ENCODE data around the gene GRID2.

The GRID2 gene

GRCh38 chr4:93179044-93179443 lies 875.3 kb downstream of the GRID2 start:
- Histone ChIP-seq H3K27me3 (ENCODE audit: control insufficient read depth, insufficient read depth, low read length) (no peaks in the 10 kb centered on the region), H3K9me3 (ENCODE audit: control insufficient read depth, insufficient read depth, low read depth, low read length) (no peaks in the 10 kb centered on the region), H3K4me3 (ENCODE audit: low read depth, low read length) (no peak overlapping the region), H3K9ac (ENCODE audit: low read length) (no peak overlapping the region), H3K4me1 (ENCODE audit: control insufficient read depth, insufficient read depth, low read length) (no peaks in the 10 kb centered on the region), H3K27ac (ENCODE audit: low read depth, low read length) (no peak overlapping the region), H3K36me3 (ENCODE audit: control insufficient read depth, insufficient read depth, low read length) (no peaks in the 10 kb centered on the region)

GRCh38 chr4:93182722-93183121 lies 879.0 kb downstream of the GRID2 start:
- no peak overlapping the region for H3K9ac ChIP-seq (ENCODE audit: low read length)
- no peaks in the 10 kb centered on the region for H3K36me3 ChIP-seq (ENCODE audit: control insufficient read depth, insufficient read depth, low read length)
- H3K4me1 ChIP-seq (ENCODE audit: control insufficient read depth, insufficient read depth, low read length) = no peaks in the 10 kb centered on the region
- H3K27ac ChIP-seq (ENCODE audit: low read depth, low read length) = no peak overlapping the region
- no peaks in the 10 kb centered on the region for H3K27me3 ChIP-seq (ENCODE audit: control insufficient read depth, insufficient read depth, low read length)
- no peak overlapping the region for H3K4me3 ChIP-seq (ENCODE audit: low read depth, low read length)
- no peaks in the 10 kb centered on the region for H3K9me3 ChIP-seq (ENCODE audit: control insufficient read depth, insufficient read depth, low read depth, low read length)

- H3K36me3 ChIP-seq (ENCODE audit: control insufficient read depth, insufficient read depth, low read length) = no peaks in the 10 kb centered on the region
- no peak overlapping the region for H3K4me3 ChIP-seq (ENCODE audit: low read depth, low read length)
- H3K4me1 ChIP-seq (ENCODE audit: control insufficient read depth, insufficient read depth, low read length) = no peaks in the 10 kb centered on the region
- no peaks in the 10 kb centered on the region for H3K9me3 ChIP-seq (ENCODE audit: control insufficient read depth, insufficient read depth, low read depth, low read length)
- no peak overlapping the region for H3K27ac ChIP-seq (ENCODE audit: low read depth, low read length)
- no peak overlapping the region for H3K9ac ChIP-seq (ENCODE audit: low read length)
- no peaks in the 10 kb centered on the region for H3K27me3 ChIP-seq (ENCODE audit: control insufficient read depth, insufficient read depth, low read length)
These were observed 879.8 kb downstream of the GRID2 start for GRCh38 chr4:93183576-93183975.

- H3K9ac ChIP-seq (ENCODE audit: low read length) = no peak overlapping the region
- no peaks in the 10 kb centered on the region for H3K9me3 ChIP-seq (ENCODE audit: control insufficient read depth, insufficient read depth, low read depth, low read length)
- no peaks in the 10 kb centered on the region for H3K4me1 ChIP-seq (ENCODE audit: control insufficient read depth, insufficient read depth, low read length)
- H3K27me3 ChIP-seq (ENCODE audit: control insufficient read depth, insufficient read depth, low read length) = no peaks in the 10 kb centered on the region
- H3K27ac ChIP-seq (ENCODE audit: low read depth, low read length) = no peak overlapping the region
- H3K36me3 ChIP-seq (ENCODE audit: control insufficient read depth, insufficient read depth, low read length) = no peaks in the 10 kb centered on the region
- no peak overlapping the region for H3K4me3 ChIP-seq (ENCODE audit: low read depth, low read length)
These were observed 880.3 kb downstream of the GRID2 start for GRCh38 chr4:93184053-93184452.

- H3K27me3 ChIP-seq (ENCODE audit: control insufficient read depth, insufficient read depth, low read length) = no peaks in the 10 kb centered on the region
- H3K9me3 ChIP-seq (ENCODE audit: control insufficient read depth, insufficient read depth, low read depth, low read length) = no peaks in the 10 kb centered on the region
- H3K27ac ChIP-seq (ENCODE audit: low read depth, low read length) = no peak overlapping the region
- no peak overlapping the region for H3K9ac ChIP-seq (ENCODE audit: low read length)
- H3K36me3 ChIP-seq (ENCODE audit: control insufficient read depth, insufficient read depth, low read length) = no peaks in the 10 kb centered on the region
- H3K4me1 ChIP-seq (ENCODE audit: control insufficient read depth, insufficient read depth, low read length) = no peaks in the 10 kb centered on the region
- H3K4me3 ChIP-seq (ENCODE audit: low read depth, low read length) = no peak overlapping the region
These were observed 883.1 kb downstream of the GRID2 start for GRCh38 chr4:93186846-93187245.

- no peak overlapping the region for H3K27ac ChIP-seq (ENCODE audit: low read depth, low read length)
- H3K4me3 ChIP-seq (ENCODE audit: low read depth, low read length) = no peak overlapping the region
- no peaks in the 10 kb centered on the region for H3K27me3 ChIP-seq (ENCODE audit: control insufficient read depth, insufficient read depth, low read length)
- no peaks in the 10 kb centered on the region for H3K9me3 ChIP-seq (ENCODE audit: control insufficient read depth, insufficient read depth, low read depth, low read length)
- H3K36me3 ChIP-seq (ENCODE audit: control insufficient read depth, insufficient read depth, low read length) = no peaks in the 10 kb centered on the region
- H3K9ac ChIP-seq (ENCODE audit: low read length) = no peak overlapping the region
- no peaks in the 10 kb centered on the region for H3K4me1 ChIP-seq (ENCODE audit: control insufficient read depth, insufficient read depth, low read length)
These were observed 883.7 kb downstream of the GRID2 start for GRCh38 chr4:93187466-93187865.

- Histone ChIP-seq H3K9me3 (ENCODE audit: control insufficient read depth, insufficient read depth, low read depth, low read length) (no peaks in the 10 kb centered on the region), H3K4me3 (ENCODE audit: low read depth, low read length) (no peak overlapping the region), H3K27ac (ENCODE audit: low read depth, low read length) (no peak overlapping the region), H3K4me1 (ENCODE audit: control insufficient read depth, insufficient read depth, low read length) (no peaks in the 10 kb centered on the region), H3K9ac (ENCODE audit: low read length) (no peak overlapping the region), H3K36me3 (ENCODE audit: control insufficient read depth, insufficient read depth, low read length) (no peaks in the 10 kb centered on the region), H3K27me3 (ENCODE audit: control insufficient read depth, insufficient read depth, low read length) (no peaks in the 10 kb centered on the region)
These were observed 884.1 kb downstream of the GRID2 start for GRCh38 chr4:93187892-93188291.

GRCh38 chr4:93199492-93199891 lies 895.7 kb downstream of the GRID2 start:
- H3K27ac ChIP-seq (ENCODE audit: low read depth, low read length) = no peak overlapping the region

GRCh38 chr4:93201471-93202096 lies 897.8 kb downstream of the GRID2 start:
- no peak overlapping the region for H3K9ac ChIP-seq (ENCODE audit: low read length)
- H3K27me3 ChIP-seq (ENCODE audit: control insufficient read depth, insufficient read depth, low read length) = no peaks in the 10 kb centered on the region
- no peak overlapping the region for H3K27ac ChIP-seq (ENCODE audit: low read depth, low read length)
- H3K4me1 ChIP-seq (ENCODE audit: control insufficient read depth, insufficient read depth, low read length) = peaks cover 6% of the 10 kb centered on the region
- no peaks in the 10 kb centered on the region for H3K9me3 ChIP-seq (ENCODE audit: control insufficient read depth, insufficient read depth, low read depth, low read length)
- no peaks in the 10 kb centered on the region for H3K36me3 ChIP-seq (ENCODE audit: control insufficient read depth, insufficient read depth, low read length)
- H3K4me3 ChIP-seq (ENCODE audit: low read depth, low read length) = no peak overlapping the region

More at GRCh38 chr4:93199492-93199891, 895.7 kb downstream of the GRID2 start:
- Histone ChIP-seq H3K9ac (ENCODE audit: low read length) (no peak overlapping the region), H3K4me1 (ENCODE audit: control insufficient read depth, insufficient read depth, low read length) (peaks cover 6% of the 10 kb centered on the region), H3K9me3 (ENCODE audit: control insufficient read depth, insufficient read depth, low read depth, low read length) (no peaks in the 10 kb centered on the region), H3K27me3 (ENCODE audit: control insufficient read depth, insufficient read depth, low read length) (no peaks in the 10 kb centered on the region), H3K4me3 (ENCODE audit: low read depth, low read length) (no peak overlapping the region), H3K36me3 (ENCODE audit: control insufficient read depth, insufficient read depth, low read length) (no peaks in the 10 kb centered on the region)

- Histone ChIP-seq H3K27ac (ENCODE audit: low read depth, low read length) (no peak overlapping the region), H3K36me3 (ENCODE audit: control insufficient read depth, insufficient read depth, low read length) (no peaks in the 10 kb centered on the region), H3K9me3 (ENCODE audit: control insufficient read depth, insufficient read depth, low read depth, low read length) (no peaks in the 10 kb centered on the region), H3K4me1 (ENCODE audit: control insufficient read depth, insufficient read depth, low read length) (peaks cover 6% of the 10 kb centered on the region), H3K4me3 (ENCODE audit: low read depth, low read length) (no peak overlapping the region), H3K9ac (ENCODE audit: low read length) (no peak overlapping the region), H3K27me3 (ENCODE audit: control insufficient read depth, insufficient read depth, low read length) (no peaks in the 10 kb centered on the region)
These were observed 899.9 kb downstream of the GRID2 start for GRCh38 chr4:93203708-93204107.

GRCh38 chr4:93212250-93212649 lies 908.5 kb downstream of the GRID2 start:
- H3K9ac ChIP-seq (ENCODE audit: low read length) = no peak overlapping the region
- H3K36me3 ChIP-seq (ENCODE audit: control insufficient read depth, insufficient read depth, low read length) = no peaks in the 10 kb centered on the region
- no peak overlapping the region for H3K4me3 ChIP-seq (ENCODE audit: low read depth, low read length)
- no peaks in the 10 kb centered on the region for H3K27me3 ChIP-seq (ENCODE audit: control insufficient read depth, insufficient read depth, low read length)
- H3K27ac ChIP-seq (ENCODE audit: low read depth, low read length) = no peak overlapping the region
- no peaks in the 10 kb centered on the region for H3K9me3 ChIP-seq (ENCODE audit: control insufficient read depth, insufficient read depth, low read depth, low read length)
- H3K4me1 ChIP-seq (ENCODE audit: control insufficient read depth, insufficient read depth, low read length) = no peaks in the 10 kb centered on the region

- no peaks in the 10 kb centered on the region for H3K27me3 ChIP-seq (ENCODE audit: control insufficient read depth, insufficient read depth, low read length)
- H3K36me3 ChIP-seq (ENCODE audit: control insufficient read depth, insufficient read depth, low read length) = 0 out of 2 replicates have a peak, but pooled peaks cover 4% of the 10 kb centered on the region
- no peaks in the 10 kb centered on the region for H3K9me3 ChIP-seq (ENCODE audit: control insufficient read depth, insufficient read depth, low read depth, low read length)
- no peak overlapping the region for H3K4me3 ChIP-seq (ENCODE audit: low read depth, low read length)
- no peak overlapping the region for H3K9ac ChIP-seq (ENCODE audit: low read length)
- H3K4me1 ChIP-seq (ENCODE audit: control insufficient read depth, insufficient read depth, low read length) = no peaks in the 10 kb centered on the region
- H3K27ac ChIP-seq (ENCODE audit: low read depth, low read length) = no peak overlapping the region
These were observed 912.9 kb downstream of the GRID2 start for GRCh38 chr4:93216646-93217045.
